Measurements from ENCODE around the gene DHX29. TPM values are rescaled to one million over a fixed set of nuclear protein-coding genes. Genes with fewer than 3 reads are reported as not detected.

Gene DHX29
- total and polyA plus RNA-seq, 4 donors = 8.0 to 35.3 (median 19.1) TPM

- peaks cover 5 to 80% (median 71%) of the 10 kb centered on the region in 3 donors for H3K27me3 ChIP-seq (ENCODE audit: control insufficient read depth in 3 of 3, insufficient read depth in 3 of 3, low read length in 2 of 3)
Observed at GRCh38 chr5:55218967-55219366, 88.5 kb downstream of the DHX29 start.

GRCh38 chr5:55211184-55211874 lies 96.2 kb downstream of the DHX29 start:
- Histone ChIP-seq H3K27ac (ENCODE audit: low read depth in 1 of 2, low read length in 1 of 2) (no peak overlapping the region), H3K4me3 (no peak overlapping the region), H3K36me3 (ENCODE audit: control insufficient read depth in 4 of 4, insufficient read depth in 4 of 4, low read length in 4 of 4) (no peaks in the 10 kb centered on the region), H3K9me3 (ENCODE audit: control insufficient read depth in 4 of 4, insufficient read depth in 3 of 4, low read length in 3 of 4) (no peaks in the 10 kb centered on the region), H3K27me3 (ENCODE audit: control insufficient read depth in 3 of 3, insufficient read depth in 3 of 3, low read length in 2 of 3) (peaks cover 0 to 11% (median 5%) of the 10 kb centered on the region in 3 donors), H3K4me1 (ENCODE audit: control insufficient read depth in 5 of 5, insufficient read depth in 5 of 5, low read length in 5 of 5) (no peaks in the 10 kb centered on the region), H3K9ac (ENCODE audit: insufficient read depth in 1 of 2, low read length in 2 of 2) (no peak overlapping the region)
- no peak for TF ChIP-seq CTCF (IDR thresholded peaks at IDR 0.05; ENCODE audit: control extremely low read depth, extremely low read depth)
- ATAC-seq (ENCODE audit: insufficient read depth, low FRiP score) (no peak), DNase-seq (no peak)
- WGBS, 2 donors = 80 to 91% methylated on average over 2 of the region's 2 CpGs

More at GRCh38 chr5:55218967-55219366, 88.5 kb downstream of the DHX29 start:
- TF ChIP-seq CTCF (IDR thresholded peaks at IDR 0.05; ENCODE audit: control extremely low read depth, extremely low read depth) = no peak
- H3K36me3 ChIP-seq (ENCODE audit: control insufficient read depth in 4 of 4, insufficient read depth in 4 of 4, low read length in 4 of 4) = no peaks in the 10 kb centered on the region
- DNase-seq (peak; percentile 71 to 92 (median 81)), ATAC-seq (ENCODE audit: insufficient read depth, low FRiP score) (no peak)
- H3K27ac ChIP-seq (ENCODE audit: low read depth in 1 of 2, low read length in 1 of 2) = no peak overlapping the region
- 35 to 52% methylated on average over 4 of the region's 4 CpGs for WGBS, 2 donors
- H3K4me1 ChIP-seq (ENCODE audit: control insufficient read depth in 5 of 5, insufficient read depth in 5 of 5, low read length in 5 of 5) = peaks cover 0 to 23% (median 12%) of the 10 kb centered on the region in 5 donors
- H3K4me3 ChIP-seq = no peak overlapping the region
- peaks cover 0 to 11% (median 0%) of the 10 kb centered on the region in 4 donors for H3K9me3 ChIP-seq (ENCODE audit: control insufficient read depth in 4 of 4, insufficient read depth in 3 of 4, low read length in 3 of 4)
- no peak overlapping the region for H3K9ac ChIP-seq (ENCODE audit: insufficient read depth in 1 of 2, low read length in 2 of 2)

Other genes with a start within 250 kb of the DHX29 start
- gene GZMA, start 205.0 kb downstream of the DHX29 start, total RNA-seq = 1 to 10 TPM; 2.4 to 4.3 TPM
- gene GZMA, start 205.0 kb downstream of the DHX29 start, polyA plus RNA-seq = 1 to 10 TPM; 6.2 to 7.8 TPM
- gene GPX8, start 147.5 kb downstream of the DHX29 start, total RNA-seq = 10 to 100 TPM; 18.8 to 30.8 TPM
- 1 to 10 TPM; 7.5 to 8.6 TPM for gene GPX8, start 147.5 kb downstream of the DHX29 start, polyA plus RNA-seq
- gene CDC20B, start 134.5 kb downstream of the DHX29 start, total RNA-seq = 1 to 10 TPM; 1.4 to 5.7 TPM
- under 1 TPM; 0.28 to 0.42 TPM for gene CDC20B, start 134.5 kb downstream of the DHX29 start, polyA plus RNA-seq
- gene MCIDAS, start 80.4 kb downstream of the DHX29 start, total RNA-seq = 1 to 10 TPM in 1 of 2 donors, under 1 TPM in 1; 0.31 to 1.7 TPM
- gene MCIDAS, start 80.4 kb downstream of the DHX29 start, polyA plus RNA-seq = under 1 TPM; 0.23 to 0.93 TPM
- gene CCNO, start 74.1 kb downstream of the DHX29 start, total RNA-seq = 1 to 10 TPM; 4.7 to 8.5 TPM
- 1 to 10 TPM; 3.2 to 5.3 TPM for gene CCNO, start 74.1 kb downstream of the DHX29 start, polyA plus RNA-seq
- gene MTREX, start 295 bp upstream of the DHX29 start, total RNA-seq = 10 to 100 TPM; 49.9 to 88.4 TPM
- gene MTREX, start 295 bp upstream of the DHX29 start, polyA plus RNA-seq = 10 to 100 TPM; 17.4 to 22.0 TPM
- 100 to 1,000 TPM in 1 of 2 donors, 10 to 100 TPM in 1; 67.5 to 129 TPM for gene PLPP1, start 227.3 kb upstream of the DHX29 start, total RNA-seq
- 10 to 100 TPM; 51.9 to 54.0 TPM for gene PLPP1, start 227.3 kb upstream of the DHX29 start, polyA plus RNA-seq

Data from lung (tissue), 12 donors.